ENCODE results near the gene SIGLECL1.

DNA sequence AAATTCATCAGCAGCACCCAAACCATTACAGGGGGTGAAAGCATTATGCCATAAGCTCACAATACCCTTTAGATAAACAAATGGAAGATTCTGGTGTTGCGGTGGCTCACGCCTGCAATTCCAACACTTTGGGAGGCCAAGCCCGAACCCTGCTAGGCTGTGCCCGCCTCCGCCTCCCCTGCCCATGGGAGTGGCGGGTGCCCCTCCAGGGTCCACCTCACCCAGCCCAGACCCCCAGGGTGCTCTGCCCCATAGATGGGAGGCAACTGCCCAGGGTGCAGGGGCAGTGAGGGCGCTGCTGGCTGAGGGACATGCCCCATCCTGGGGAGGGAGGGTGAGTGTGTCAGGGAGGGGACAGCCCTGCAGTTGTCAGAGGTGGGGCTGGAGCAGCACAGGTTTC, 10.0 kb upstream of the SIGLECL1 start:
- TF ChIP-seq, protein P1, sequence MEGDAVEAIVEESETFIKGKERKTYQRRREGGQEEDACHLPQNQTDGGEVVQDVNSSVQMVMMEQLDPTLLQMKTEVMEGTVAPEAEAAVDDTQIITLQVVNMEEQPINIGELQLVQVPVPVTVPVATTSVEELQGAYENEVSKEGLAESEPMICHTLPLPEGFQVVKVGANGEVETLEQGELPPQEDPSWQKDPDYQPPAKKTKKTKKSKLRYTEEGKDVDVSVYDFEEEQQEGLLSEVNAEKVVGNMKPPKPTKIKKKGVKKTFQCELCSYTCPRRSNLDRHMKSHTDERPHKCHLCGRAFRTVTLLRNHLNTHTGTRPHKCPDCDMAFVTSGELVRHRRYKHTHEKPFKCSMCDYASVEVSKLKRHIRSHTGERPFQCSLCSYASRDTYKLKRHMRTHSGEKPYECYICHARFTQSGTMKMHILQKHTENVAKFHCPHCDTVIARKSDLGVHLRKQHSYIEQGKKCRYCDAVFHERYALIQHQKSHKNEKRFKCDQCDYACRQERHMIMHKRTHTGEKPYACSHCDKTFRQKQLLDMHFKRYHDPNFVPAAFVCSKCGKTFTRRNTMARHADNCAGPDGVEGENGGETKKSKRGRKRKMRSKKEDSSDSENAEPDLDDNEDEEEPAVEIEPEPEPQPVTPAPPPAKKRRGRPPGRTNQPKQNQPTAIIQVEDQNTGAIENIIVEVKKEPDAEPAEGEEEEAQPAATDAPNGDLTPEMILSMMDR (IDR thresholded peaks at IDR 0.05; ENCODE audit: borderline replicate concordance, extremely low read depth, low read length, poor library complexity, severe bottlenecking) = no peak
- no peak for TF ChIP-seq EZH2 (IDR thresholded peaks at IDR 0.05; ENCODE audit: borderline replicate concordance, low read depth, low read length, severe bottlenecking)
